Astrocyte of the cerebellum (primary cell): ENCODE measurements around the gene PISD.

ENCODE experiments used
- DNase-seq: peaks from one replicate; pipeline ENCODE4 v3.0.0-alpha.2; 2011; ENCODE audit warnings: low read depth
- H3K4me3 ChIP-seq: 2 replicates; pipeline ENCODE4 v1.5.1; 2011; ENCODE audit warnings: mild to moderate bottlenecking, low read depth, low read length, moderate library complexity
- CTCF ChIP-seq: IDR thresholded peaks from 2 replicates; pipeline ENCODE4 v1.5.1; 2012; ENCODE audit warnings: low read length, low read depth, moderate library complexity, mild to moderate bottlenecking; ENCODE audit errors: missing control alignments
- in situ Hi-C: cut with HindIII; loops from 2 replicates; pipeline ENCODE4 v1.10.0; 2017; ENCODE audit warnings: low sequenced_read_pairs

Gene PISD

GRCh38 chr22:31623592-31624304, 38.3 kb downstream of the PISD start:
- TF ChIP-seq CTCF: no peak
- no peak for DNase-seq
- in situ Hi-C loops: no loop called here
- no peak overlapping the region for H3K4me3 ChIP-seq

GRCh38 chr22:31622980-31623379, 39.0 kb downstream of the PISD start:
- no peak overlapping the region for H3K4me3 ChIP-seq
- no peak for TF ChIP-seq CTCF
- DNase-seq: no peak
- in situ Hi-C loops: no loop called here

- TF ChIP-seq CTCF: no peak
- no peak for DNase-seq
- in situ Hi-C loops: no loop called here
- H3K4me3 ChIP-seq: no peak overlapping the region
Observed at GRCh38 chr22:31621507-31622124, 40.4 kb downstream of the PISD start.

- DNase-seq: no peak
- in situ Hi-C loops: no loop called here
- H3K4me3 ChIP-seq: no peak overlapping the region
- TF ChIP-seq CTCF: no peak
Observed at GRCh38 chr22:31620756-31621480, 41.1 kb downstream of the PISD start.

- no peak for DNase-seq
- no peak overlapping the region for H3K4me3 ChIP-seq
- in situ Hi-C loops: loop anchor here (5.0 kb wide), 1 partner anchor 48 kb away; no protein-coding TSS in a partner anchor
- no peak for TF ChIP-seq CTCF
Observed at GRCh38 chr22:31619611-31620300, 42.3 kb downstream of the PISD start.
